HepG2 (cell line): Measurements from ENCODE around the gene CDK18. TPM values are rescaled to one million over a fixed set of nuclear protein-coding genes. Genes with fewer than 3 reads are reported as not detected.
A peak's percentile ranks its signal among the peaks of the same experiment; 100 is the strongest.

Experiments used
- ATAC-seq: fragments of 200-7000 bp; cut with Tn5 transposase; 3 replicates; pipeline ENCODE4 v1.9.1; 2020; ENCODE audit warnings: mild to moderate bottlenecking, moderate library complexity
- BruUV-seq: library from RNA; stranded (reverse); fragments of 400-500 nt; replicated peaks from 2 replicates; lab custom pipeline; 2021; lab: Mats Ljungman, UMichigan
- CTCF ChIA-PET: fragments of 300-600 bp; formaldehyde crosslinking; extraction: SDS; loops from one replicate; lab custom pipeline; 2021; ENCODE audit warnings: low total read pairs, inconsistent platforms, low intra/inter-chr PET ratio; lab: Yijun Ruan, JAX
- POLR2A ChIA-PET: fragments of 350-600 bp; sonication (Branson Sonifier 250); formaldehyde crosslinking; loops from one replicate; lab custom pipeline; 2020; ENCODE audit warnings: antibody characterized with exemption, inconsistent platforms; lab: Yijun Ruan, JAX
- DNase-seq: peaks from one replicate; pipeline ENCODE4 v3.0.0-alpha.2; 2015; ENCODE audit warnings: low spot score
- FAIRE-seq: peaks from 3 replicates; lab custom pipeline; 2011; peaks lifted over from hg19 to GRCh38; lab: Jason Lieb, UNC
- H2AFZ ChIP-seq: one replicate; pipeline ENCODE4 v1.6.1; 2011; ENCODE audit warnings: low read length, inconsistent platforms
- H3K27ac ChIP-seq: fragments of 300-600 bp; 3 replicates; pipeline ENCODE4 v1.8.0; 2011; ENCODE audit warnings: mixed run types, mild to moderate bottlenecking, mixed read lengths, low read length, inconsistent platforms; ENCODE audit not compliant: insufficient read depth; ENCODE audit errors: extremely low read length
- H3K27me3 ChIP-seq, 2 experiments: fragments of 200-600 bp in 1 of 2; 2 replicates in 1 of 2; 3 replicates in 1 of 2; pipeline versions ENCODE4 v1.6.0 to v1.8.0; 2011; ENCODE audit warnings: low read length in 2 of 2, mild to moderate bottlenecking in 2 of 2, moderate library complexity in 2 of 2, inconsistent platforms in 1 of 2; ENCODE audit not compliant: insufficient read depth in 2 of 2, control insufficient read depth in 1 of 2
- H3K36me3 ChIP-seq, 2 experiments: fragments of 200-600 bp in 1 of 2; replicated peaks in 1 of 2; 2 replicates in 1 of 2; 3 replicates in 1 of 2; pipeline versions ENCODE4 v1.5.1 to v1.8.0; 2011; ENCODE audit warnings: low read length in 2 of 2, inconsistent platforms in 1 of 2; ENCODE audit not compliant: insufficient read depth in 2 of 2, control insufficient read depth in 1 of 2
- H3K4me1 ChIP-seq: 2 replicates; pipeline ENCODE4 v1.5.1; 2012; ENCODE audit warnings: low read length, inconsistent platforms; ENCODE audit not compliant: insufficient read depth
- H3K4me2 ChIP-seq: 2 replicates; pipeline ENCODE4 v1.6.0; 2011; ENCODE audit warnings: low read depth, low read length, inconsistent platforms
- H3K4me3 ChIP-seq, 3 experiments: fragments of 200-600 bp in 1 of 3; sonication (generic), shearing (Covaris generic) in 1 of 3; replicated peaks in 1 of 3; 2 replicates each; pipeline ENCODE4 v1.5.1; 2011 to 2016; ENCODE audit warnings: low read length in 3 of 3, inconsistent platforms in 2 of 3, low read depth in 2 of 3, mild to moderate bottlenecking in 2 of 3, control low read depth in 1 of 3, mixed read lengths in 1 of 3; ENCODE audit not compliant: insufficient read depth in 1 of 3
- H3K79me2 ChIP-seq: one replicate; pipeline ENCODE4 v1.6.1; 2011; ENCODE audit warnings: low read length, inconsistent platforms; ENCODE audit not compliant: insufficient read depth
- H3K9ac ChIP-seq: 2 replicates; pipeline ENCODE4 v1.6.0; 2011; ENCODE audit warnings: mild to moderate bottlenecking, low read depth, low read length, inconsistent platforms; ENCODE audit not compliant: insufficient read depth
- H3K9me3 ChIP-seq: 2 replicates; pipeline ENCODE4 v1.5.1; 2012; ENCODE audit warnings: mild to moderate bottlenecking, low read length
- H4K20me1 ChIP-seq: 2 replicates; pipeline ENCODE4 v1.6.0; 2011; ENCODE audit warnings: inconsistent platforms, mild to moderate bottlenecking, low read length, moderate library complexity; ENCODE audit not compliant: insufficient read depth
- ZBTB7A ChIP-seq: sonication (generic); formaldehyde crosslinking; IDR thresholded peaks from 2 replicates; pipeline ENCODE4 v1.8.0; 2022; ENCODE audit warnings: mild to moderate bottlenecking, missing genetic modification reagents
- ZNF687 ChIP-seq: sonication (generic); formaldehyde crosslinking; IDR thresholded peaks from 2 replicates; pipeline ENCODE4 v1.5.1; 2020; ENCODE audit warnings: mild to moderate bottlenecking, missing genetic modification reagents, moderate library complexity
- ZNF691 ChIP-seq: sonication (generic); formaldehyde crosslinking; IDR thresholded peaks from 2 replicates; pipeline ENCODE4 v1.4.0; 2020; ENCODE audit warnings: missing genetic modification reagents, low read depth, mild to moderate bottlenecking, borderline replicate concordance
- WGBS: methylation state at CpG from one replicate; pipeline ENCODE4 v1.1.6; 2017; ENCODE audit warnings: low lambda C conversion rate; 5-methylcytosine and 5-hydroxymethylcytosine counted together
- in situ Hi-C: cut with HindIII; loops from 2 replicates; pipeline ENCODE4 v1.10.0; 2017; ENCODE audit warnings: low pct_unique_long_range_greater_than_20kb; ENCODE audit not compliant: extremely low pct_ligation_motif_present
- intact Hi-C: fragments of 100-400 bp; cut with micrococcal nuclease; formaldehyde crosslinking; loops from one replicate; pipeline ENCODE4 v1.10.0; 2022; ENCODE audit not compliant: unreplicated experiment
- polyA plus RNA-seq, 8 experiments: library from polyadenylated mRNA; depleted of rRNA in 3 of 8; stranded (reverse) in 7 of 8; unstranded in 1 of 8; fragments of >200 nt; fragmentation: Illumina TruSeq in 4 of 8; extraction: Trizol in 4 of 8; gene quantifications; 2 replicates each; pipeline versions ENCODE4 v1.2.1 to v1.2.3, GENCODE V29; 2011 to 2016; ENCODE audit warnings: low read depth in 4 of 8, missing spikeins in 1 of 8, mixed read lengths in 1 of 8; ENCODE audit not compliant: insufficient read depth in 1 of 8
- total RNA-seq, 5 experiments: library from RNA; depleted of rRNA; stranded (reverse); fragments of >200 nt; fragmentation: Illumina TruSeq; extraction: Trizol; gene quantifications; 2 replicates each; pipeline ENCODE4 v1.2.3, GENCODE V29; 2016; ENCODE audit warnings: low read depth in 1 of 5

Gene CDK18
- total and polyA plus RNA-seq, 2 of the 13 experiments (the other 11 are each of a cell fraction or from before 2014, with no cell fraction given) = 6.4 to 38.8 TPM

DNA sequence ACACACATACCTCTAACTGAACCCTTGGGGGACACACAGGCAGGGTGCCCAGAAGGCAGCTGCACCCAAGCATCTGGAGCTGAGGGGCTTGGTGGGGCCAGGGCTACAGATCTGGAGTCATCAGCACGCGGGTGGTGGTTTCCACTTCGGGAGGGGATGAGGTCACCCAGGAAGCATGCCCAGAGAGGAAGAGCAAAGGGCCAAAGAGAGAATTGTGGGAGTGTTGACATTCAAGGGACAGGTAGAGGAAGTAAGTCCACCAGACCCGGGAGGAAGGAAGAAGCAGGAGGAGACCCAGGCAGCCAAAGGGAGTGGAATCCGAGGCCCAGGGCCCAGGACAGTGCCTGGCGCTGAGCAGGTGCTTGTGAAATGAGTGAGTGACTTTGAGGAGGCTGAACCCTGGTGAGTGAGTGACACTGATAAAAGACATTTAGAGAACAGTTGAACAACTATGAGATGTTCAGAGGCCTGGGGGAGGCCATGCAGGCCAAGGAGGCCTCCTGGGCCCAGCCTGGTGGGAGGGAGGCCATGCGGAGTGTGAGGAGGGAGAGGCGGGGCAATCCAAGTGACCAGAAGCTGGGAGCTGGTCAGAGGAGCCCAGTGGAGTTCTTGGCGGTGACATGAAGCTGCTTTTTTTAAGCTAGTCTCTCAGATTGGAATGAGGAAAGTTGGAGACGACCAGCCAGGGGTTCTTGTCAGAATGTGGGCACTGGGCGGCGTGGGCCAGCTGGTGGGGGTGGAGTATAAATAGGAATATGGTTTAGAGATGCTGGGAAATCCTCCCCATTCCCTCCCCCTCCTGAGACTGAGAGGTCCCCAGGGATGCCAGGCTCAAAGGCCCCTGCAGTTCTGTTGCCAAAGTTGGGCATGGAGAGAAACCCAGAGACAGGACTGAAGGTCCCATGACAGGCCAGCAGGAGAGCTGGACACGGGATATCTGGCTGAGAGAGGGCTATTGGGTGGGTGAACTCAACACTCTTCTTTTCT lies 7.9 kb downstream of the CDK18 start (continued):
- peak; percentile 68; the same call in 1 of the 2 replicates for TF ChIP-seq ZNF691 (CRISPR knock-in tag)

GRCh38 chr1:205513774-205514173 lies 9.3 kb downstream of the CDK18 start:
- no peak overlapping the region for H3K9ac ChIP-seq
- H2AFZ ChIP-seq = no peak overlapping the region
- 66% methylated on average over 3 of the region's 5 CpGs for WGBS
- H3K9me3 ChIP-seq = no peaks in the 10 kb centered on the region
- H3K4me1 ChIP-seq = peaks cover 62% of the 10 kb centered on the region
- TF ChIP-seq ZNF687 (CRISPR knock-in tag) (peak; percentile 37), ZBTB7A (CRISPR knock-in tag) (no peak)
- ChIA-PET POLR2A (interaction anchor here (1.6 kb wide), 1 partner anchor 22 kb away, joined by 4 read pairs; no protein-coding TSS in a partner anchor), CTCF (no interaction called here)
- no peak overlapping the region for H3K4me2 ChIP-seq
- intact Hi-C loops = no loop called here
- H3K36me3 ChIP-seq = peaks cover 0 to 2% of the 10 kb centered on the region in 2 experiments; a peak in 1 of 5 replicates
- no peaks in the 10 kb centered on the region; the same call in 1 of the 2 replicates for H4K20me1 ChIP-seq
- ATAC-seq (no peak), DNase-seq (no peak), FAIRE-seq (no peak)
- no peaks in the 10 kb centered on the region for H3K27me3 ChIP-seq
- no peaks in the 10 kb centered on the region for H3K79me2 ChIP-seq
- H3K4me3 ChIP-seq = no peak overlapping the region
- BruUV-seq = no TSS peak
- H3K27ac ChIP-seq = no peak overlapping the region
- in situ Hi-C loops = no loop called here
